ENCODE data around the gene SLC17A8.

SLC17A8 gene

DNA sequence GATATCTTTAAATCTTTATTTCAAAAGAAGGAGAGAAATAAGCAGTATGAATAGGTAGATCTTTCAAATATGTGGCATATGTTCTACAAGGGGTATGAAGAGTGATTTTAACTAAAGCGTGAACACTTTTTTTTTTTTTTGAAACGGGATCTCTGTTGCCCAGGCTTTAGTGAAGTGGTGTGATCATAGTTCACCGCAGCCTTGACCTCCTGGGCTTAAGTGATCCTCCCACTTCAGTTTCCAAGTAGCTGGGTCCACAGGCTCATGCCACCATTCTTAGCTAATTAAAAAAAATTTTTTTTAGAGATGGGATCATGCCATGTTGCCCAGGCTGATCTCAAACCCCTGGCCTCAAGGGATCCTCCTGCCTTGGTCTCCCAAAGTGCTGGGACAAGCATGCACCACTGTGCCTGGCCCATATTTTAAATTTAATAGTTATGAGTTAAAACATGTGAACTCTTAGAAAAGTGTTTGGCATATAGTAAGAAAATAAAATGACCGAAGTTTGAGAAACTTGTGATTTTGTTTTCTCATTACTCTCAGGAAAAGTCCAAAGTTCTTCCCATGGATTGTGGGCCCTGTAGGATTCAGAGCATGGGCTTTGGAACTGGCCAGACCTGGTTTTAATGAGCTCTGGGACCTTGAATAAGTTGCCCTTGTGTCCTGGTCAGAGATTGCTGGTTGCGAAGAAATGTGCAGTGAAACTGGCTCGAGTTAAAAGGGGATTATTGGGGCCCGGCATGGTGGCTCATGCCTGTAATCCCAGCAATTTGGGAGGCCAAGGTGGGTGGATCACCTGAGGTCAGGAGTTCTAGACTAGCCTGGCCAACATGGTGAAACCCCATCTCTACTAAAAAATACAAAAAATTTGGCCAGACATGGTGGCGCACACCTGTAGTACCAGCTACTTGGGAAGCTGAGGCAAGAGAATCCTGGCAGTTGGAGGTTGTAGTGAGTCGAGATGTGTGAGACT, 27.0 kb downstream of the SLC17A8 start:
- no peaks in the 10 kb centered on the region for H3K4me1 ChIP-seq
- no peak for DNase-seq

DNA sequence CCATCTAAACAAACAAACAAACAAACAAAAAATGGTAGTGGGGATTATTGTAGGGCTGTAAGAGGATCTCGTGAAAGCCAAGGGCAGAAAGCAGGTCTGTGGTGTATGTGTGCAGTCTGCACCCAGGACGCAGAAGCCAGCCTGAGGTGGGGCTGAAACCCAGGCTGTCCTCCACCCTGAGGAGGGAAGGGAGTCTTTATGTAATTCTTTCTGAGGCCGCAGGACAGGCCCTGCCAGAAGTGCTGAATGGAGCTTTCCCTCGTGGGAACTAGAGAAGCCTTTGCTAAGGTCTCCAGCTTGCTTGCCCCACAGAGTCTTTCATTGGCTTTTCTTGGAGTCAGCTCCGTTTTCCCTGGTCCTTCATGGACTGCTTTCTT, 27.7 kb downstream of the SLC17A8 start:
- Histone ChIP-seq H3K36me3 (no peaks in the 10 kb centered on the region), H3K27me3 (no peaks in the 10 kb centered on the region), H3K27ac (no peak overlapping the region), H3K4me3 (no peak overlapping the region), H3K4me1 (no peaks in the 10 kb centered on the region), H3K9me3 (no peaks in the 10 kb centered on the region)
- intact Hi-C loops (cut with DNase I; ENCODE audit: low total_unique reads): no loop called here
- TF ChIP-seq, protein P1, sequence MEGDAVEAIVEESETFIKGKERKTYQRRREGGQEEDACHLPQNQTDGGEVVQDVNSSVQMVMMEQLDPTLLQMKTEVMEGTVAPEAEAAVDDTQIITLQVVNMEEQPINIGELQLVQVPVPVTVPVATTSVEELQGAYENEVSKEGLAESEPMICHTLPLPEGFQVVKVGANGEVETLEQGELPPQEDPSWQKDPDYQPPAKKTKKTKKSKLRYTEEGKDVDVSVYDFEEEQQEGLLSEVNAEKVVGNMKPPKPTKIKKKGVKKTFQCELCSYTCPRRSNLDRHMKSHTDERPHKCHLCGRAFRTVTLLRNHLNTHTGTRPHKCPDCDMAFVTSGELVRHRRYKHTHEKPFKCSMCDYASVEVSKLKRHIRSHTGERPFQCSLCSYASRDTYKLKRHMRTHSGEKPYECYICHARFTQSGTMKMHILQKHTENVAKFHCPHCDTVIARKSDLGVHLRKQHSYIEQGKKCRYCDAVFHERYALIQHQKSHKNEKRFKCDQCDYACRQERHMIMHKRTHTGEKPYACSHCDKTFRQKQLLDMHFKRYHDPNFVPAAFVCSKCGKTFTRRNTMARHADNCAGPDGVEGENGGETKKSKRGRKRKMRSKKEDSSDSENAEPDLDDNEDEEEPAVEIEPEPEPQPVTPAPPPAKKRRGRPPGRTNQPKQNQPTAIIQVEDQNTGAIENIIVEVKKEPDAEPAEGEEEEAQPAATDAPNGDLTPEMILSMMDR (IDR thresholded peaks at IDR 0.05): no peak
- no peak for DNase-seq

More for the DNA sequence above, 27.0 kb downstream of the SLC17A8 start:
- H3K4me3 ChIP-seq: no peak overlapping the region
- TF ChIP-seq, protein P1 (IDR thresholded peaks at IDR 0.05): no peak
- intact Hi-C loops (cut with DNase I; ENCODE audit: low total_unique reads): no loop called here
- no peak overlapping the region for H3K27ac ChIP-seq
- H3K9me3 ChIP-seq: no peaks in the 10 kb centered on the region
- H3K27me3 ChIP-seq: no peaks in the 10 kb centered on the region
- H3K36me3 ChIP-seq: no peaks in the 10 kb centered on the region

DNA sequence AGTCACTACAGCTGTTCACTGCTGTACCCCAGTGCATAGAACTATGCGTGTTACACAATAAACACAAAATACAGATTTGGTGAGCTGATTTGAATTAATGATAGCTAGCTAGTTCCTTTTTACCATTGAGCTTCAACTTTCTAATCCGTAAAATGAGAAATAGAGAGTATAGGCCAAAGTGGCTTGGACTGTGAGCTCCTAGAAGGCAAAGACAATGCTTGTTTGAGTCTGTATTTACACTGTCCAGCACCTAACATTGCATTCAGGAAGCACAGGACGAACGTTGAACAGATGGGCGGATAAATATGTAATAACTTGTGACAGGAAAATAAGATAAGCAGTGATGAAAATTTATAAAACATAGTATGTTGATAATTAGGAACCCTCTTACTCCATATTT, 31.5 kb downstream of the SLC17A8 start:
- DNase-seq: no peak
- intact Hi-C loops (cut with DNase I; ENCODE audit: low total_unique reads): no loop called here
- TF ChIP-seq, protein P1 (IDR thresholded peaks at IDR 0.05): no peak
- H3K9me3 ChIP-seq: no peaks in the 10 kb centered on the region
- no peaks in the 10 kb centered on the region for H3K36me3 ChIP-seq
- no peaks in the 10 kb centered on the region for H3K4me1 ChIP-seq
- no peak overlapping the region for H3K4me3 ChIP-seq
- no peaks in the 10 kb centered on the region for H3K27me3 ChIP-seq
- H3K27ac ChIP-seq: no peak overlapping the region

DNA sequence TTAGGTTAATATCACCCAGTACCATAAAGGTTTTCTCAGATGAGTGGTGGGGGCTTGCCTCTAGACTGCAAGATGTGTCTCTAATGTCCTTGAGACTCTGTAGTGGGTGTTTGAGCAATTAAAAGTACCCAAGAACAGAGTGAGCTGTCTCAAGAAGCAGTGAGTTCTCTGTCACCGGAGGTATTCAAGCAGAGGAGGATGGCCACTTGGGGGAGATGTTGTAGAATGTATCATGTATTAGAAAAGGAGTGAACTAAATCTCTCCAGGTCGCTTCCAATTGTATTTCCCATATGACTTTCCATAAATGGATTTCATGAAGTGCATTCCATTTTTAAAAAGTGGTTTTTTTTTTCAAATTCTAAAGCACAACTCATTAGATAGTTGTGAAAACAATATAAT, 35.0 kb downstream of the SLC17A8 start:
- no peaks in the 10 kb centered on the region for H3K9me3 ChIP-seq
- H3K4me1 ChIP-seq: no peaks in the 10 kb centered on the region
- TF ChIP-seq, protein P1 (IDR thresholded peaks at IDR 0.05): no peak
- no peak overlapping the region for H3K27ac ChIP-seq
- no peak overlapping the region for H3K4me3 ChIP-seq
- no peaks in the 10 kb centered on the region for H3K27me3 ChIP-seq
- H3K36me3 ChIP-seq: no peaks in the 10 kb centered on the region
- intact Hi-C loops (cut with DNase I; ENCODE audit: low total_unique reads): no loop called here
- DNase-seq: no peak

DNA sequence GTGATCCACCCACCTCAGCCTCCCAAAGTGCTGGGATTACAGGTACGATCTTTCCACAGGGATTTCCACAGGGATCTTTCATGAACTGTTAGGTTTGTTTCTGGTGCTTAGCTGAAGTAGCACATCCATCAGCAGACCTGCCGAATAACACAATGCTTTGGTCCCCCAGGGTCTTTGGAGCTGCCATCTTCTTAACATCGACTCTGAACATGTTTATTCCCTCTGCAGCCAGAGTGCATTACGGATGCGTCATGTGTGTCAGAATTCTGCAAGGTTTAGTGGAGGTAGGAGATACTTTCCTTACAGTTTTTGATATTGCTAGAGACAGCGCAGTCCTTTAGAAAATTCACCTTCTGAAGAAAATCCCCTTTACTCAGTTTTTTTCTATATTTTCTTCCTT, 36.3 kb downstream of the SLC17A8 start:
- H3K9me3 ChIP-seq: no peaks in the 10 kb centered on the region
- no peak overlapping the region for H3K4me3 ChIP-seq
- no peaks in the 10 kb centered on the region for H3K36me3 ChIP-seq
- no peaks in the 10 kb centered on the region for H3K27me3 ChIP-seq
- H3K27ac ChIP-seq: no peak overlapping the region
- intact Hi-C loops (cut with DNase I; ENCODE audit: low total_unique reads): no loop called here
- H3K4me1 ChIP-seq: no peaks in the 10 kb centered on the region
- no peak for DNase-seq
- TF ChIP-seq, protein P1 (IDR thresholded peaks at IDR 0.05): no peak
